SK-N-SH treated with all-trans-retinoic acid at 6 μM for 48 hours (cell line): ENCODE results near the gene TRPM1.

Experiments used
- ATAC-seq: fragments of 200-7000 bp; cut with Tn5 transposase; 3 replicates; pipeline ENCODE4 v1.9.1; 2020; ENCODE audit warnings: mild to moderate bottlenecking, moderate library complexity
- ARNTL ChIP-seq: fragments of 450-650 bp; formaldehyde crosslinking; IDR thresholded peaks from 2 replicates; pipeline ENCODE4 v1.5.0; 2020; ENCODE audit warnings: low read depth, mild to moderate bottlenecking, moderate library complexity, borderline replicate concordance
- GLIS3 ChIP-seq: fragments of 250-450 bp; sonication (Bioruptor Pico); IDR thresholded peaks from 2 replicates; pipeline ENCODE4 v1.5.0; 2020; ENCODE audit warnings: mild to moderate bottlenecking, moderate library complexity
- ISL1 ChIP-seq: fragments of 250-450 bp; sonication (Bioruptor Pico); IDR thresholded peaks from 2 replicates; pipeline ENCODE4 v2.1.2; 2022; ENCODE audit warnings: mild to moderate bottlenecking, moderate library complexity
- PPARA ChIP-seq: fragments of 250-450 bp; sonication (Bioruptor Pico); IDR thresholded peaks from 2 replicates; pipeline ENCODE4 v1.5.0; 2020; ENCODE audit warnings: mild to moderate bottlenecking, borderline replicate concordance
- RARB ChIP-seq: fragments of 250-450 bp; sonication (Bioruptor Pico); IDR thresholded peaks from 2 replicates; pipeline ENCODE4 v1.8.0; 2021; ENCODE audit warnings: mild to moderate bottlenecking, moderate library complexity
- SNAI2 ChIP-seq: fragments of 250-450 bp; sonication (Bioruptor Pico); IDR thresholded peaks from 2 replicates; pipeline ENCODE4 v1.5.0; 2020; ENCODE audit warnings: mild to moderate bottlenecking, moderate library complexity
- TCF4 ChIP-seq: fragments of 250-450 bp; sonication (Bioruptor Pico); IDR thresholded peaks from 2 replicates; pipeline ENCODE4 v1.8.0; 2021; ENCODE audit warnings: mild to moderate bottlenecking, moderate library complexity, borderline replicate concordance
- ZC3H10 ChIP-seq: fragments of 250-450 bp; sonication (Bioruptor Pico); IDR thresholded peaks from 2 replicates; pipeline ENCODE4 v1.5.1; 2021; ENCODE audit warnings: mild to moderate bottlenecking, moderate library complexity
- ZFP3 ChIP-seq: fragments of 250-450 bp; sonication (Bioruptor Pico); IDR thresholded peaks from 2 replicates; pipeline ENCODE4 v1.5.0; 2020; ENCODE audit warnings: mild to moderate bottlenecking, moderate library complexity
- ZFP30 ChIP-seq: fragments of 450-650 bp; formaldehyde crosslinking; IDR thresholded peaks from 2 replicates; pipeline ENCODE4 v1.5.0; 2022; ENCODE audit warnings: mild to moderate bottlenecking, moderate library complexity
- ZNF565 ChIP-seq: fragments of 450-650 bp; formaldehyde crosslinking; conservative IDR thresholded peaks from 2 replicates; pipeline ENCODE4 v1.5.0; 2020; ENCODE audit warnings: low read depth, mild to moderate bottlenecking, moderate library complexity
- ZNF8 ChIP-seq: fragments of 450-650 bp; formaldehyde crosslinking; IDR thresholded peaks from 2 replicates; pipeline ENCODE4 v1.5.0; 2020; ENCODE audit warnings: mild to moderate bottlenecking, moderate library complexity
- TF ChIP-seq, protein P1 (sequence below): fragments of 250-450 bp; sonication (Bioruptor Pico); IDR thresholded peaks from 2 replicates; pipeline ENCODE4 v1.5.1; 2020; ENCODE audit warnings: low read depth, mild to moderate bottlenecking, moderate library complexity
- TF ChIP-seq, protein P2 (sequence below): fragments of 250-450 bp; sonication (Bioruptor Pico); IDR thresholded peaks from 2 replicates; pipeline ENCODE4 v1.5.1; 2021; ENCODE audit warnings: mild to moderate bottlenecking, moderate library complexity
- TF ChIP-seq, protein P3 (sequence below): fragments of 250-450 bp; sonication (Bioruptor Pico); IDR thresholded peaks from 2 replicates; pipeline ENCODE4 v1.8.0; 2021; ENCODE audit warnings: low read depth, mild to moderate bottlenecking, moderate library complexity, borderline replicate concordance

The TRPM1 gene

DNA sequence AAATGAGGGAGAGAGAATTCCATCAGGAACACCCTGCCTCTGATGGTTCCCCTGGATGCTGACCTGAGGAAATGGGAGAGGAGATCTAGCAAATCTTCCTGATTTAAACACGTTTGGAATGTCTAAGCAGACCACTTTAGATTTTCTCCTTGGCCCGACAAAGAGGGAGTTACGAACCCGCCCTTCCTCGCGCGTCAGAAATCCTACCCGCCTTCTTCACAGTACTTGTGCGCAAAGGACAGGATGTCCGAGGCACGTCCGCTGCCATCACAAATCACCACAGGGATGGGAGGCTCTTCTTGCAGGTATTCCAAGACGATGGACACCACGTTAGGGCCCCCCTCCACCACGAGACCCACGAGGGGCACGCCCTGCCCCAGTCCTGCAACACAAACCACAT is 38.6 kb downstream of the TRPM1 start:
- TF ChIP-seq PPARA (CRISPR knock-in tag) (no peak), TCF4 (CRISPR knock-in tag) (no peak), RARB (CRISPR knock-in tag) (no peak), GLIS3 (no peak), ZFP30 (no peak), SNAI2 (CRISPR knock-in tag) (no peak), ZNF565 (CRISPR knock-in tag) (no peak)
- TF ChIP-seq, protein P1, sequence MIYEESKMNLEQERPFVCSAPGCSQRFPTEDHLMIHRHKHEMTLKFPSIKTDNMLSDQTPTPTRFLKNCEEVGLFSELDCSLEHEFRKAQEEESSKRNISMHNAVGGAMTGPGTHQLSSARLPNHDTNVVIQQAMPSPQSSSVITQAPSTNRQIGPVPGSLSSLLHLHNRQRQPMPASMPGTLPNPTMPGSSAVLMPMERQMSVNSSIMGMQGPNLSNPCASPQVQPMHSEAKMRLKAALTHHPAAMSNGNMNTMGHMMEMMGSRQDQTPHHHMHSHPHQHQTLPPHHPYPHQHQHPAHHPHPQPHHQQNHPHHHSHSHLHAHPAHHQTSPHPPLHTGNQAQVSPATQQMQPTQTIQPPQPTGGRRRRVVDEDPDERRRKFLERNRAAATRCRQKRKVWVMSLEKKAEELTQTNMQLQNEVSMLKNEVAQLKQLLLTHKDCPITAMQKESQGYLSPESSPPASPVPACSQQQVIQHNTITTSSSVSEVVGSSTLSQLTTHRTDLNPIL (CRISPR knock-in tag), result no peak
- TF ChIP-seq, protein P2, sequence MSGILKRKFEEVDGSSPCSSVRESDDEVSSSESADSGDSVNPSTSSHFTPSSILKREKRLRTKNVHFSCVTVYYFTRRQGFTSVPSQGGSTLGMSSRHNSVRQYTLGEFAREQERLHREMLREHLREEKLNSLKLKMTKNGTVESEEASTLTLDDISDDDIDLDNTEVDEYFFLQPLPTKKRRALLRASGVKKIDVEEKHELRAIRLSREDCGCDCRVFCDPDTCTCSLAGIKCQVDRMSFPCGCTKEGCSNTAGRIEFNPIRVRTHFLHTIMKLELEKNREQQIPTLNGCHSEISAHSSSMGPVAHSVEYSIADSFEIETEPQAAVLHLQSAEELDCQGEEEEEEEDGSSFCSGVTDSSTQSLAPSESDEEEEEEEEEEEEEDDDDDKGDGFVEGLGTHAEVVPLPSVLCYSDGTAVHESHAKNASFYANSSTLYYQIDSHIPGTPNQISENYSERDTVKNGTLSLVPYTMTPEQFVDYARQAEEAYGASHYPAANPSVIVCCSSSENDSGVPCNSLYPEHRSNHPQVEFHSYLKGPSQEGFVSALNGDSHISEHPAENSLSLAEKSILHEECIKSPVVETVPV (CRISPR knock-in tag), result no peak
- no peak for ATAC-seq

DNA sequence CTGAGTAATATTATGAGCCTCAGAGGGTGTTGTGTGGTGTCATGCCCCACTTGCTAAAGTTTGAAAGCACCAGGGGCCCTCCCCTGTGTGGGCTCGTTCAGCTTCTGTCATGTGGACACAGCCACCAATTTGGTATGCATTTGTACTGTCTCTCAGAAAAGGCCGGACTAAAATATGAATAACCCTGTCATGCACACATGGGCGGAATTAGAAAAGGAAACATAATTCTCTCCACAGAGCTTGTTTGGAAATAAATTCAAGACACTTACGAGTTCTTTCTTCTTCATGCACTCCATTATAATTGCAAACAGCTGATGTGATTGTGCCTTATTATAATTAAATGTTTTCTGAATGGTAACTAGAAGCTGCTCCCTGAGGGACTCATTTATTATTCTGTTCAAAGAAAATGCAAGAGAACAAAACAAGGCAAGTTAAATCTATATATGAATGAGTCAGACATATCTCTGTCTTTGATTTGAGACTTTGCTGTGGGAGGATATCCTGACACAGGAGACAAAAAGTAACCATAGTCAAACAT is 39.1 kb downstream of the TRPM1 start:
- peak; percentile 82 for ATAC-seq
- no peak for TF ChIP-seq ZFP3 (CRISPR knock-in tag)
- TF ChIP-seq ZNF8 (CRISPR knock-in tag), result no peak
- TF ChIP-seq ZFP30, result no peak
- TF ChIP-seq PPARA (CRISPR knock-in tag), result no peak
- TF ChIP-seq, protein P2 (CRISPR knock-in tag), result no peak
- TF ChIP-seq, protein P3, sequence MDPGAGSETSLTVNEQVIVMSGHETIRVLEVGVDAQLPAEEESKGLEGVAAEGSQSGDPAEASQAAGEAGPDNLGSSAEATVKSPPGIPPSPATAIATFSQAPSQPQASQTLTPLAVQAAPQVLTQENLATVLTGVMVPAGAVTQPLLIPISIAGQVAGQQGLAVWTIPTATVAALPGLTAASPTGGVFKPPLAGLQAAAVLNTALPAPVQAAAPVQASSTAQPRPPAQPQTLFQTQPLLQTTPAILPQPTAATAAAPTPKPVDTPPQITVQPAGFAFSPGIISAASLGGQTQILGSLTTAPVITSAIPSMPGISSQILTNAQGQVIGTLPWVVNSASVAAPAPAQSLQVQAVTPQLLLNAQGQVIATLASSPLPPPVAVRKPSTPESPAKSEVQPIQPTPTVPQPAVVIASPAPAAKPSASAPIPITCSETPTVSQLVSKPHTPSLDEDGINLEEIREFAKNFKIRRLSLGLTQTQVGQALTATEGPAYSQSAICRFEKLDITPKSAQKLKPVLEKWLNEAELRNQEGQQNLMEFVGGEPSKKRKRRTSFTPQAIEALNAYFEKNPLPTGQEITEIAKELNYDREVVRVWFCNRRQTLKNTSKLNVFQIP (CRISPR knock-in tag), result no peak
- TF ChIP-seq ISL1 (CRISPR knock-in tag), result no peak
- TF ChIP-seq ZNF565 (CRISPR knock-in tag), result no peak
- TF ChIP-seq GLIS3, result no peak

DNA sequence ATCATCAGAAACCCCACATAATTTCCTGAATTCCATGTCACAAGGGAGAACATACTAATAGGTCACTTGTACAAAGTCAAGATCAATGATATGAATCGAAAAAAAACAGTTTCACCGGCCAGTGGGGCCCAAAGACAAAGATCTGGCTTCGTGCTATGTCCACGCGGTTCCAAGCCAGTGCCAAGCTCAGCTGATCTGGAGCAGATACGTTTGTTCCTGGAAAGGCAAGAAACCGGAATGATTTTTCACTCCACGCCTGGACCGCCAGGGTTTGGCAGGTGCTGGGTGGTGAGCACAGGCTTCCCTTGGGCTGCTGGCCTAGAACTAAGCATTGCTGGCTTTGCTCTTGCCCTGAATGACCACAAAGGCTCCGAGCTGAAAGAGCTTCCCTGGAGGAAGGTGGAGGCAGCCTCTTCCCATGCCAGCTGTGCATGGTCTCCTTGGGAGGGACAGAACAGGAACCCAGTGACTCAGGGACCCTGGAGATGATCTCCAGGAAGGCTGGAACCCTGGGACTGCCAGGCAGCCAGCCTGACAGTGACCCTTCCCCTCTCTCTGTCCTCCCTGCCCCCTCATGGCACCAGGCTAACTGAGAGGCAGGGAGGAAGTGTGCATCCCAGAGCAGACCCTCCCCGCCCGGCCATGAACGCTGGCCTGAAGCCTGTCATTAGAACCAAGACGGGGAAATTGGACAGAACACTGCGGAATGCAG is 40.9 kb downstream of the TRPM1 start:
- ATAC-seq, result no peak
- TF ChIP-seq ZNF565 (CRISPR knock-in tag), result no peak
- TF ChIP-seq, protein P1 (CRISPR knock-in tag), result no peak
- no peak for TF ChIP-seq ISL1 (CRISPR knock-in tag)
- TF ChIP-seq ZC3H10 (CRISPR knock-in tag), result no peak
- TF ChIP-seq TCF4 (CRISPR knock-in tag), result no peak
- TF ChIP-seq ZFP30, result no peak
- no peak for TF ChIP-seq SNAI2 (CRISPR knock-in tag)
- TF ChIP-seq, all 23 proteins: peak for 0

DNA sequence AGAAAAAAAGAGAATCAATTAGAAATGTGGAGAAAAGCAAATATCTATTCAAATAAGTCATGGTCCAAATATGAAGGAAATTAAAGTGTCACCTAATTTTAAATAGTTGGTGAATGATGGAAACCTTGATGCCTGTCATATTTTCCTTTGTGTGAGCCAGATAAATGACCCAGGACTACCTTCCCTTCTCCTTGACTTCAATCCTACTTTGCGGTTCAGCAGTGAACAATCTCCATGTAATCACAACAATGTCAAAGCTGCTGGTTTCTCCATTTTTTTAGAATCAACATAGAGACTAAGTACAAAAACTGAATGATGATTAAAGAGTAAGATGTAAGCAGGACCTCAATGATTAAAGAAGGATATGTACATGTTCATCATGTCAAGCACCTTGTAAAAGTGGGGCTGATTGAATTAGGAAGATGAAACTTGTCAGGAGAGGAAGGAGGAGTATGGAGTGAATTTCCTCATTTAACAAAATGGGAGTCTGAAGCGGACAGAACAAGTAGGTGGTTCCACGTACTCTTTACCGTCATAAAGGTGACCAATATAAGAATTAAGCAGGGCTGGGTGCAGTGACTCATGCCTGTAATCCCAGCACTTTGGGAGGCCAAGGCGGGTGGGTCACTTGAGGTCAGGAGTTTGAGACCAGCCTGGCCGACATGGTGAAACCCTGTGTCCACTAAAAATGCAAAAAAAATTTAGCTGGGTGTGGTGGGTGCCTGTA is 43.1 kb downstream of the TRPM1 start:
- TF ChIP-seq TCF4 (CRISPR knock-in tag), result no peak
- no peak for TF ChIP-seq ZC3H10 (CRISPR knock-in tag)
- TF ChIP-seq ARNTL (CRISPR knock-in tag), result no peak
- TF ChIP-seq, protein P3 (CRISPR knock-in tag), result no peak
- ATAC-seq, result no peak
